SK-MEL-5 (cell line): ENCODE measurements around the gene KCTD5. TPM values are rescaled to one million over a fixed set of nuclear protein-coding genes. Genes with fewer than 3 reads are reported as not detected.
A peak's percentile ranks its signal among the peaks of the same experiment; 100 is the strongest.

Source experiments
- DNase-seq: peaks from one replicate; pipeline ENCODE4 v3.0.0-alpha.2; 2016; ENCODE audit warnings: low read depth, low spot score
- in situ Hi-C: cut with HindIII; loops from 2 replicates; pipeline ENCODE4 v1.10.0; 2016; ENCODE audit warnings: low sequenced_read_pairs, high pct_unique_total_duplicates, low pct_unique_long_range_greater_than_20kb
- total RNA-seq: library from RNA; depleted of rRNA; stranded (reverse); fragments of >200 nt; shearing (Covaris generic); gene quantifications from 2 replicates; pipeline ENCODE4 v1.2.3, GENCODE V29; 2014

Gene KCTD5
- total RNA-seq, 1 experiment from 2014 or later = 23.4 TPM

GRCh38 chr16:2736476-2737237, 54.3 kb downstream of the KCTD5 start:
- DNase-seq = no peak
- in situ Hi-C loops = no loop called here

- in situ Hi-C loops = no loop called here
These were observed 54.9 kb downstream of the KCTD5 start for GRCh38 chr16:2737238-2737605.

GRCh38 chr16:2737895-2738418, 55.6 kb downstream of the KCTD5 start:
- in situ Hi-C loops = no loop called here
- no peak for DNase-seq

More at GRCh38 chr16:2737238-2737605, 54.9 kb downstream of the KCTD5 start:
- DNase-seq = no peak

GRCh38 chr16:2738615-2739014, 56.3 kb downstream of the KCTD5 start:
- no peak for DNase-seq
- in situ Hi-C loops = no loop called here

- in situ Hi-C loops = no loop called here
- DNase-seq = no peak
These were observed 57.5 kb downstream of the KCTD5 start for GRCh38 chr16:2739625-2740430.

GRCh38 chr16:2740476-2740875, 58.2 kb downstream of the KCTD5 start:
- DNase-seq = no peak
- in situ Hi-C loops = no loop called here

- in situ Hi-C loops = no loop called here
- DNase-seq = no peak
These were observed 58.8 kb downstream of the KCTD5 start for GRCh38 chr16:2741168-2741567.

- in situ Hi-C loops = no loop called here
- no peak for DNase-seq
These were observed 60.1 kb downstream of the KCTD5 start for GRCh38 chr16:2742323-2743006.

GRCh38 chr16:2743007-2743810, 60.9 kb downstream of the KCTD5 start:
- in situ Hi-C loops = no loop called here
- DNase-seq = no peak

GRCh38 chr16:2744711-2745110, 62.4 kb downstream of the KCTD5 start:
- no peak for DNase-seq
- in situ Hi-C loops = no loop called here

GRCh38 chr16:2745116-2745890, 63.0 kb downstream of the KCTD5 start:
- DNase-seq = no peak
- in situ Hi-C loops = no loop called here

GRCh38 chr16:2745961-2746360, 63.6 kb downstream of the KCTD5 start:
- no peak for DNase-seq
- in situ Hi-C loops = no loop called here

- DNase-seq = no peak
- in situ Hi-C loops = no loop called here
These were observed 66.6 kb downstream of the KCTD5 start for GRCh38 chr16:2748757-2749455.

GRCh38 chr16:2749476-2749875, 67.2 kb downstream of the KCTD5 start:
- in situ Hi-C loops = no loop called here
- DNase-seq = no peak

GRCh38 chr16:2749936-2750335, 67.6 kb downstream of the KCTD5 start:
- DNase-seq = no peak
- in situ Hi-C loops = no loop called here

GRCh38 chr16:2751577-2752034, 69.3 kb downstream of the KCTD5 start:
- in situ Hi-C loops = no loop called here
- DNase-seq = peak; percentile 19
